Activated CD8-positive, alpha-beta T cell treated with anti-CD3 and anti-CD28 coated beads for 36 hours (primary cell): Measurements from ENCODE around the gene HMGN2. TPM values are rescaled to one million over a fixed set of nuclear protein-coding genes. Genes with fewer than 3 reads are reported as not detected.

ENCODE experiments used
- ATAC-seq: fragments of 200-7000 bp; cut with Tn5 transposase; one replicate; pipeline ENCODE4 v1.10.0; 2021; ENCODE audit warnings: mild to moderate bottlenecking, moderate library complexity
- CTCF ChIA-PET: fragments of 350-600 bp; sonication (Branson Sonifier 250); formaldehyde crosslinking; loops from one replicate; lab custom pipeline; 2021; ENCODE audit warnings: antibody characterized with exemption; lab: Charles Lee
- POLR2A ChIA-PET: fragments of 350-600 bp; sonication (Branson Sonifier 250); formaldehyde crosslinking; loops from one replicate; lab custom pipeline; 2021; ENCODE audit warnings: antibody characterized with exemption; lab: Charles Lee
- DNase-seq: peaks from one replicate; pipeline ENCODE4 v3.0.0-alpha.2; 2020
- H3K27ac Mint-ChIP-seq: one replicate; pipeline ENCODE4 v1.8.0; 2021; ENCODE audit warnings: mild to moderate bottlenecking, mixed read lengths
- H3K27me3 Mint-ChIP-seq: one replicate; pipeline ENCODE4 v1.8.0; 2021; ENCODE audit warnings: mixed read lengths
- H3K36me3 Mint-ChIP-seq: one replicate; pipeline ENCODE4 v1.8.0; 2021; ENCODE audit warnings: low read depth, mixed read lengths
- H3K4me1 Mint-ChIP-seq: one replicate; pipeline ENCODE4 v1.8.0; 2021; ENCODE audit warnings: low read depth, mixed read lengths
- H3K4me3 Mint-ChIP-seq: one replicate; pipeline ENCODE4 v1.8.0; 2021; ENCODE audit warnings: mild to moderate bottlenecking, moderate library complexity, mixed read lengths
- H3K9me3 Mint-ChIP-seq: one replicate; pipeline ENCODE4 v1.8.0; 2021; ENCODE audit warnings: mixed read lengths
- intact Hi-C: fragments of 100-400 bp; cut with micrococcal nuclease; formaldehyde crosslinking; loops from one replicate; pipeline ENCODE4 v1.10.0; 2022
- total RNA-seq, 2 experiments: library from RNA; stranded (reverse); gene quantifications; one replicate each; pipeline ENCODE4 v1.2.3, GENCODE V29; 2021
- TF ChIP-seq, protein P1 (sequence below): fragments of 200-600 bp; IDR thresholded peaks from one replicate; pipeline ENCODE4 v1.8.0; 2022; ENCODE audit warnings: antibody characterized with exemption, mild to moderate bottlenecking

HMGN2 gene
- total RNA-seq, 2 experiments from 2014 or later = 837 to 872 TPM

DNA sequence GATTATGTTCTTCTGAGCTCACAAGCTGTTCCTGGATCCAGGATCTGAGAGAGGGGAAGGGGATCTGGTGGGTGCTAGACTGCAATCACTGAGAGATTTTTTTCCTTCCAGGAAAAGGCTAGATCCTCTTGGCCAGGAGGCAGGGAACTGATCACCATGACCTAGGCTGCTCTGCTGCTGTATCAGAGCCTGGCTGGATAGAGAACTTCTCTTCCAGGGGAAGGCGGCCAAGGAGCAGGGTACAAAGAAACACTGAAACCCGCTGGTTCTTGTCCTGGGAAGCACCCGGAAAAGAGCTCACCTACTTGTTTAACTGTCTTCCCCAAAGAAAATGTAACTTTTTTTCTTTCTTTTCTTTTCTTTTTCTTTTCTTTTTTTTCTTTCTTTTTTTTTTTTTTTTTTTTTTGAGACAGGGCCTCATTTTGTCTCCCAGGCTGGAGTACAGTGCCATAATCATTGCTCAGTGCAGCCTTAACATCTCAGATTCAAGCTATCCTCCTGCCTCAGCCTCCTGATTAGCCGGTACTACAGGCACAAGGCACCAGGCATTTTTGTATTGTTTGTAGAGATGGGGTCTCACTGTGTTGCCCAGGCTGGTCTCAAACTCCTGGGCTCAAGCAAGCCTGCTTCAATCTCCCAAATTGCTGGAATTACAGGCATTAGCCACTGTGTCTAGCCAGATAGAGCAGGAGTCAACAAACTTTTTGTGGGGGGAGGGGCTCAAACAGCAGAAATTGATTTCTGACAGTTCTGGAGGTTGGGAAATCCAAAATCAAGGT is 44.9 kb downstream of the HMGN2 start:
- intact Hi-C loops = no loop called here
- H3K27me3 Mint-ChIP-seq = no peaks in the 10 kb centered on the region
- no peaks in the 10 kb centered on the region for H3K36me3 Mint-ChIP-seq
- no peaks in the 10 kb centered on the region for H3K4me1 Mint-ChIP-seq
- CTCF ChIA-PET = interaction anchor here (0.9 to 2.8 kb wide), 5 partner anchors 17 to 27 kb away, joined by 3 to 16 read pairs (median 3); no protein-coding TSS in a partner anchor
- ATAC-seq = no peak
- no peak for DNase-seq
- no peak overlapping the region for H3K4me3 Mint-ChIP-seq
- no peaks in the 10 kb centered on the region for H3K9me3 Mint-ChIP-seq
- POLR2A ChIA-PET = interaction anchor here (1.0 to 1.4 kb wide), 4 partner anchors 10 to 16 kb away, joined by 3 to 7 read pairs (median 4); no protein-coding TSS in a partner anchor
- TF ChIP-seq, protein P1, sequence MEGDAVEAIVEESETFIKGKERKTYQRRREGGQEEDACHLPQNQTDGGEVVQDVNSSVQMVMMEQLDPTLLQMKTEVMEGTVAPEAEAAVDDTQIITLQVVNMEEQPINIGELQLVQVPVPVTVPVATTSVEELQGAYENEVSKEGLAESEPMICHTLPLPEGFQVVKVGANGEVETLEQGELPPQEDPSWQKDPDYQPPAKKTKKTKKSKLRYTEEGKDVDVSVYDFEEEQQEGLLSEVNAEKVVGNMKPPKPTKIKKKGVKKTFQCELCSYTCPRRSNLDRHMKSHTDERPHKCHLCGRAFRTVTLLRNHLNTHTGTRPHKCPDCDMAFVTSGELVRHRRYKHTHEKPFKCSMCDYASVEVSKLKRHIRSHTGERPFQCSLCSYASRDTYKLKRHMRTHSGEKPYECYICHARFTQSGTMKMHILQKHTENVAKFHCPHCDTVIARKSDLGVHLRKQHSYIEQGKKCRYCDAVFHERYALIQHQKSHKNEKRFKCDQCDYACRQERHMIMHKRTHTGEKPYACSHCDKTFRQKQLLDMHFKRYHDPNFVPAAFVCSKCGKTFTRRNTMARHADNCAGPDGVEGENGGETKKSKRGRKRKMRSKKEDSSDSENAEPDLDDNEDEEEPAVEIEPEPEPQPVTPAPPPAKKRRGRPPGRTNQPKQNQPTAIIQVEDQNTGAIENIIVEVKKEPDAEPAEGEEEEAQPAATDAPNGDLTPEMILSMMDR = no peak
- H3K27ac Mint-ChIP-seq = no peak overlapping the region

DNA sequence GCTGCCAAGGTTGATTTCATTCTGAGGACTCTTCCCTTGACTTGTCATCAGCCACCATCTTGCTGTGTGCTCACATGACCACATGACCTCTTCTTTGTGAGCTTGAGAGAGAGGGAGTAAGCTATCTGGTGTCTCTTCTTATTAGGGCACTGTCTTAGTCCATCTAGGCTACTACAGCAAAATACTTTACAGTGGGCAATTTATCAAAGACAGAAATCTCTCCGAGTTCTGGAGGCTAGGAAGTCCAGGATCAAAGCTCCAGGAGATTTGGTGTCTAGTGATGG is 45.5 kb downstream of the HMGN2 start:
- H3K27ac Mint-ChIP-seq = no peak overlapping the region
- H3K9me3 Mint-ChIP-seq = no peaks in the 10 kb centered on the region
- no peak for ATAC-seq
- no peaks in the 10 kb centered on the region for H3K27me3 Mint-ChIP-seq
- ChIA-PET CTCF (interaction anchor here (0.9 to 2.8 kb wide), 4 partner anchors 18 to 27 kb away, joined by 3 to 16 read pairs (median 3); no protein-coding TSS in a partner anchor), POLR2A (interaction anchor here (1.0 to 1.4 kb wide), 3 partner anchors 10 to 17 kb away, joined by 3 to 7 read pairs (median 4); no protein-coding TSS in a partner anchor)
- H3K36me3 Mint-ChIP-seq = no peaks in the 10 kb centered on the region
- intact Hi-C loops = no loop called here
- TF ChIP-seq, protein P1 = no peak
- no peak overlapping the region for H3K4me3 Mint-ChIP-seq
- no peaks in the 10 kb centered on the region for H3K4me1 Mint-ChIP-seq
- DNase-seq = no peak

DNA sequence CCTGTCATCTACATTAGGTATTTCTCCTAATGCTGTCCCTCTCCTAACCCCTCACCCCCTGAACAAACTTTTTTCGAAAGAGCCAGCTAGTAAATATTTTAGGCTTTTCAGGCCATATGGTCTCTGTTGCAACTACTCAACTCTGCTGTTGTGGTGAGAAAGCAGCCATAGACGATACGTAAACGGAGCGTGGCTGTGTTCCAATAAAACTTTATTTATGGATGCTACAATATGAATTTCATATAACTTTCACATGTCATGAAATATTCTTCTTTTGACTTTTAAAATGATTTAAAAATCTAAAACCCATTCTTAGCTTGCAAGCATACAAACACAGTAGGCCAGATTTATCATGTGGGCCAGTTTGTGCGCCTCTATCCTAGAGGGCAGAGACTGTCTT is 46.1 kb downstream of the HMGN2 start:
- DNase-seq (no peak), ATAC-seq (no peak)
- no peaks in the 10 kb centered on the region for H3K36me3 Mint-ChIP-seq
- CTCF ChIA-PET = interaction anchor here (0.9 to 2.8 kb wide), 3 partner anchors 19 to 23 kb away, joined by 3 to 16 read pairs (median 3); no protein-coding TSS in a partner anchor
- H3K4me3 Mint-ChIP-seq = no peak overlapping the region
- no peak overlapping the region for H3K27ac Mint-ChIP-seq
- no peaks in the 10 kb centered on the region for H3K4me1 Mint-ChIP-seq
- H3K27me3 Mint-ChIP-seq = no peaks in the 10 kb centered on the region
- no peaks in the 10 kb centered on the region for H3K9me3 Mint-ChIP-seq
- intact Hi-C loops = no loop called here
- TF ChIP-seq, protein P1 = no peak
- POLR2A ChIA-PET = interaction anchor here (1.0 to 1.3 kb wide), 2 partner anchors 11 to 17 kb away, joined by 3 to 4 read pairs; no protein-coding TSS in a partner anchor

DNA sequence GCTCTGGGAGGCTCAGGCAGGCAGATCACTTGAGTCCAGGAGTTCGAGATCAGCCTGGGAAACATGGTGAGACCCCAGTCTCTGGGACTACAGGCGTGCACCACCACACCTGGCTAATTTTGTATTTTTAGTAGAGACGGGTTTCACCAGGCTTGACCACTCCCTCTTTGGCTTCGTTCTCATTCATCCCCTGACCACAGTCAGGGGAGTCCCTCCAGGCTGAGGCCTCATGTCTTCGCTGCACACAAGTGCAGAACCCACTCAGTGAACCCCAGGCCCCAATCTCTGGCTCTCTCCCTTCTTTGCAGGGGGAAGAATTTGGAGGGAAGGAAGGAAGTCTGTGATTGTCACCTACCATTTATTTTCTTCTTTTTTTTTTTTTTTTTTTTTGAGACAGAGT is 48.1 kb downstream of the HMGN2 start:
- peaks cover 2% of the 10 kb centered on the region for H3K27me3 Mint-ChIP-seq
- no peaks in the 10 kb centered on the region for H3K36me3 Mint-ChIP-seq
- H3K27ac Mint-ChIP-seq = no peak overlapping the region
- H3K9me3 Mint-ChIP-seq = no peaks in the 10 kb centered on the region
- ChIA-PET CTCF (no interaction called here), POLR2A (no interaction called here)
- H3K4me1 Mint-ChIP-seq = no peaks in the 10 kb centered on the region
- H3K4me3 Mint-ChIP-seq = no peak overlapping the region
- TF ChIP-seq, protein P1 = no peak
- DNase-seq = no peak
- intact Hi-C loops = no loop called here
- no peak for ATAC-seq

DNA sequence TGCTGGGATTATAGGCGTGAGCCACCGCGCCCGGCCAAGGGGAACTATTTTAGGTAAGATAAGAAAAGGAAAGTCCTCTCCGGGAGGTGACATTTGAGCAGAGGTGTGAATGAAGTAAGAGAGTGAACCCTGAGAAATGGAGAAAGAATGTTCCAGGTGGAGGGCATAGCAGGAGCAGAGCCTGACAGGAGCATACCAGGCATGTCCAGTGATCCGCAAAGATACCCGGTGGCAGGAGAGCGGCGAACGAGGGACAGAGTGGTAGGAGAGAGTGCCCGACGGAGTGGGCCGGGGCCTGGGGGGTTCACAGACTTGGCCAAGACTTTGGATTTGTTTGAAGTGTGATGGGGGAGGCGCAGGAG is 49.4 kb downstream of the HMGN2 start:
- POLR2A ChIA-PET = interaction anchor here (0.5 to 2.0 kb wide), 2 partner anchors 21 to 199 kb away, joined by 3 to 6 read pairs; no protein-coding TSS in a partner anchor
- CTCF ChIA-PET = interaction anchor here (2.7 kb wide), 1 partner anchor 17 kb away, joined by 10 read pairs; no protein-coding TSS in a partner anchor
- H3K27me3 Mint-ChIP-seq = peaks cover 2% of the 10 kb centered on the region
- TF ChIP-seq, protein P1 = no peak
- no peaks in the 10 kb centered on the region for H3K4me1 Mint-ChIP-seq
- H3K27ac Mint-ChIP-seq = no peak overlapping the region
- DNase-seq = no peak
- intact Hi-C loops = no loop called here
- no peak overlapping the region for H3K4me3 Mint-ChIP-seq
- H3K36me3 Mint-ChIP-seq = no peaks in the 10 kb centered on the region
- no peak for ATAC-seq
- no peaks in the 10 kb centered on the region for H3K9me3 Mint-ChIP-seq
